Measurements from ENCODE around the gene RECQL.

The RECQL gene

GRCh38 chr12:21527451-21528180, 26.2 kb upstream of the RECQL start:
- no peak for TF ChIP-seq CTCF (IDR thresholded peaks at IDR 0.05; ENCODE audit: insufficient read depth, low read length, poor library complexity, severe bottlenecking)
- peak; percentile 64 for DNase-seq (ENCODE audit: extremely low read depth, insufficient read length)
- H3K36me3 ChIP-seq (ENCODE audit: control insufficient read depth, insufficient read depth, low read length), result no peaks in the 10 kb centered on the region
- no peaks in the 10 kb centered on the region; the same call in 1 of the 2 replicates for H3K27me3 ChIP-seq (replicated peaks; ENCODE audit: control insufficient read depth, insufficient read depth, low read length)
- H3K4me3 ChIP-seq (replicated peaks; ENCODE audit: low read depth, low read length), result peak overlapping the region; percentile 76

- no peak for DNase-seq (ENCODE audit: extremely low read depth, insufficient read length)
- TF ChIP-seq CTCF (IDR thresholded peaks at IDR 0.05; ENCODE audit: insufficient read depth, low read length, poor library complexity, severe bottlenecking), result no peak
- H3K27me3 ChIP-seq (replicated peaks; ENCODE audit: control insufficient read depth, insufficient read depth, low read length), result no peaks in the 10 kb centered on the region; the same call in 1 of the 2 replicates
- no peaks in the 10 kb centered on the region for H3K36me3 ChIP-seq (ENCODE audit: control insufficient read depth, insufficient read depth, low read length)
- peak overlapping the region; percentile 76 for H3K4me3 ChIP-seq (replicated peaks; ENCODE audit: low read depth, low read length)
These were observed 25.4 kb upstream of the RECQL start for GRCh38 chr12:21526721-21527345.

- DNase-seq (ENCODE audit: extremely low read depth, insufficient read length), result no peak
- no peak within 1 kb of the TSS; the same call in 1 of the 2 replicates for H3K4me3 ChIP-seq (replicated peaks; ENCODE audit: low read depth, low read length)
- TF ChIP-seq CTCF (IDR thresholded peaks at IDR 0.05; ENCODE audit: insufficient read depth, low read length, poor library complexity, severe bottlenecking), result no peak
- no peaks in the 10 kb centered on the region; the same call in 1 of the 2 replicates for H3K27me3 ChIP-seq (replicated peaks; ENCODE audit: control insufficient read depth, insufficient read depth, low read length)
- no peaks in the 10 kb centered on the region for H3K36me3 ChIP-seq (ENCODE audit: control insufficient read depth, insufficient read depth, low read length)
These were observed 24.6 kb upstream of the RECQL start, which contains the start of gene SPX for GRCh38 chr12:21526053-21526452. Gene SPX, plus strand, starts transcription at chr12:21526296. Its CDS starts 177 bp downstream, at chr12:21526473.

GRCh38 chr12:21523148-21523547, 21.7 kb upstream of the RECQL start:
- TF ChIP-seq CTCF (IDR thresholded peaks at IDR 0.05; ENCODE audit: insufficient read depth, low read length, poor library complexity, severe bottlenecking), result no peak
- H3K36me3 ChIP-seq (ENCODE audit: control insufficient read depth, insufficient read depth, low read length), result no peaks in the 10 kb centered on the region
- no peak overlapping the region for H3K4me3 ChIP-seq (replicated peaks; ENCODE audit: low read depth, low read length)
- H3K27me3 ChIP-seq (replicated peaks; ENCODE audit: control insufficient read depth, insufficient read depth, low read length), result no peaks in the 10 kb centered on the region; the same call in 1 of the 2 replicates
- DNase-seq (ENCODE audit: extremely low read depth, insufficient read length), result no peak

- no peaks in the 10 kb centered on the region for H3K36me3 ChIP-seq (ENCODE audit: control insufficient read depth, insufficient read depth, low read length)
- DNase-seq (ENCODE audit: extremely low read depth, insufficient read length), result no peak
- no peaks in the 10 kb centered on the region for H3K27me3 ChIP-seq (replicated peaks; ENCODE audit: control insufficient read depth, insufficient read depth, low read length)
- no peak for TF ChIP-seq CTCF (IDR thresholded peaks at IDR 0.05; ENCODE audit: insufficient read depth, low read length, poor library complexity, severe bottlenecking)
- H3K4me3 ChIP-seq (replicated peaks; ENCODE audit: low read depth, low read length), result no peak overlapping the region
These were observed 20.1 kb upstream of the RECQL start for GRCh38 chr12:21521541-21521940.
